GM12864 (cell line): ENCODE data around the gene CTTNBP2NL.

ENCODE experiments used
- DNase-seq: peaks from one replicate; pipeline ENCODE4 v3.0.0-alpha.2; 2011; ENCODE audit warnings: low read depth
- H3K4me3 ChIP-seq: 2 replicates; pipeline ENCODE4 v1.5.1; 2011; ENCODE audit warnings: mild to moderate bottlenecking, low read depth, low read length, control low read depth
- TF ChIP-seq, protein P1 (sequence below): IDR thresholded peaks from 2 replicates; pipeline ENCODE4 v1.5.1; 2011; ENCODE audit warnings: low read depth, mild to moderate bottlenecking, moderate library complexity, low read length, control low read depth, inconsistent platforms; ENCODE audit errors: missing control alignments

CTTNBP2NL gene

DNA sequence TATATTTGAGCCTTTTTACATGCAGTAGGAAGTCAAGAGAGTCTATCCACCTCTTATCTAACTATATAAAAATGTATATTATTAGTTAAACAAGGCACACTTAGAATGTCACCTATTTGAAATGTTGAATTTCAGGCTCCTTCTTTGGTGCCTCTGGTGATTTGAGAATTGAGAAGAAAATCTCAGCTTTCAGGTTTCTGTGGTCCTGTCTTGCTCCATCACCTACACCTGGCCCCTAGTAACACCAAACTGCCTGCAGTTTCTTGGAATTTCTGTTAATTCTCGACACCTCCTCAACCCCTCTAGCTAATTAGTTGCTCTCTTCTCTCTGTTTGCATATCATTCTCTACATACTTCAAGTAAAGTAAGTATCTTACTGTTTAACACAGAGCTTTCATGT lies 57.9 kb downstream of the CTTNBP2NL start:
- TF ChIP-seq, protein P1, sequence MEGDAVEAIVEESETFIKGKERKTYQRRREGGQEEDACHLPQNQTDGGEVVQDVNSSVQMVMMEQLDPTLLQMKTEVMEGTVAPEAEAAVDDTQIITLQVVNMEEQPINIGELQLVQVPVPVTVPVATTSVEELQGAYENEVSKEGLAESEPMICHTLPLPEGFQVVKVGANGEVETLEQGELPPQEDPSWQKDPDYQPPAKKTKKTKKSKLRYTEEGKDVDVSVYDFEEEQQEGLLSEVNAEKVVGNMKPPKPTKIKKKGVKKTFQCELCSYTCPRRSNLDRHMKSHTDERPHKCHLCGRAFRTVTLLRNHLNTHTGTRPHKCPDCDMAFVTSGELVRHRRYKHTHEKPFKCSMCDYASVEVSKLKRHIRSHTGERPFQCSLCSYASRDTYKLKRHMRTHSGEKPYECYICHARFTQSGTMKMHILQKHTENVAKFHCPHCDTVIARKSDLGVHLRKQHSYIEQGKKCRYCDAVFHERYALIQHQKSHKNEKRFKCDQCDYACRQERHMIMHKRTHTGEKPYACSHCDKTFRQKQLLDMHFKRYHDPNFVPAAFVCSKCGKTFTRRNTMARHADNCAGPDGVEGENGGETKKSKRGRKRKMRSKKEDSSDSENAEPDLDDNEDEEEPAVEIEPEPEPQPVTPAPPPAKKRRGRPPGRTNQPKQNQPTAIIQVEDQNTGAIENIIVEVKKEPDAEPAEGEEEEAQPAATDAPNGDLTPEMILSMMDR, result no peak
- DNase-seq, result no peak
- no peak overlapping the region for H3K4me3 ChIP-seq

DNA sequence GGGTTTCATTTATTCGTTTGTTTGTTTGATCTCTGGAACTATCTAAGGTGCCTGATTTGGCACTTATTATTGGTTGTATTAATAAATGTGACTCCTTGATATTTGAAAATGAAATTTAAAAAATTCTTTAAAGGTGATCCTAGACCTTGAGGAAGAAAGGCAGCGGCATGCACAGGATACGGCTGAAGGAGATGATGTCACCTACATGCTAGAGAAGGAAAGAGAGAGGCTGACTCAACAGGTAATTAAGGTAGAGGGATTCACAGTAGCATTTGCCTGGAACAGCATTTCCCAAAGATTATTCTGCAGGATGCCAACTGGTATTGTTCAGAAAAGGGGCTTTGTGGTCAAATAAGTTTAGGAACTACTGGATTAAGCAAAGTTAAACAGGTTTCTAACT lies 58.3 kb downstream of the CTTNBP2NL start:
- no peak for DNase-seq
- TF ChIP-seq, protein P1, result no peak
- no peak overlapping the region for H3K4me3 ChIP-seq

DNA sequence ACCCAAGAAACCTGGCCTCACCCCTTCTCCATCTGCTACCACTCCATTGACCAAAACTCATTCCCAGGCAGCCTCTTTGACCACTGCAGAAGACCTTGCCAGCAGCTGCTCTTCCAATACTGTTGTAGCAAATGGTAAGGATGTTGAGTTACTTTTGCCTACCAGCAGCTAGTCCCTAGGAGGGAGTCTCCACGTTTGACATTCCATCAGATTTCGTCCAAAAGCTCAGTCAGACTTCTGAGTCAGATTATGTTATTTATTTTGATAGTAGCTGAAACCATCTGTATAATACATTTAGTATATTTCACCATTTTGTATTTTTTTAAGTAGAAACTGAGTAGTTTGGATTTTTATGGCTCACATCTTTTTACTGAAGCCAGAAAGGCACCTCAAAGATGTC lies 61.2 kb downstream of the CTTNBP2NL start:
- TF ChIP-seq, protein P1, result no peak
- no peak overlapping the region for H3K4me3 ChIP-seq
- no peak for DNase-seq

DNA sequence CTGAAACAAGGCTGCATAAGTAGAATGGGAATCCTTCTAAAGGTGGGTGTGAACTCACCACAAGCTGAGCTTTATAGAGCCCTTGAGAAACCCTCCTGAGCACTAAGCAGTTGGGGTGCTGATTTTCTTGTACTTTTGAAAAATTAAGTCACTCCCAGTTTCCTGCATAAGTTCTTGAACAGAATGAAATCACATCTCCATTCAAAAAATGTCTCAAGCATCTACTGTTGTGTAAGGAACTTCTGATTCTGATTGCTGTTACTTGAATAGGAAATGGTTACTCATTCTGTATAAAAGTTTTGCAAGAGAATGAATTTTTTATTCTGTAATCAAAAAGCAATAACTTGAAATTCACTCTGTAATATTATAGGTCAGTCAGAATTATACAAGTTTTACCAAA lies 61.9 kb downstream of the CTTNBP2NL start:
- DNase-seq, result no peak
- H3K4me3 ChIP-seq, result no peak overlapping the region
- TF ChIP-seq, protein P1, result no peak

DNA sequence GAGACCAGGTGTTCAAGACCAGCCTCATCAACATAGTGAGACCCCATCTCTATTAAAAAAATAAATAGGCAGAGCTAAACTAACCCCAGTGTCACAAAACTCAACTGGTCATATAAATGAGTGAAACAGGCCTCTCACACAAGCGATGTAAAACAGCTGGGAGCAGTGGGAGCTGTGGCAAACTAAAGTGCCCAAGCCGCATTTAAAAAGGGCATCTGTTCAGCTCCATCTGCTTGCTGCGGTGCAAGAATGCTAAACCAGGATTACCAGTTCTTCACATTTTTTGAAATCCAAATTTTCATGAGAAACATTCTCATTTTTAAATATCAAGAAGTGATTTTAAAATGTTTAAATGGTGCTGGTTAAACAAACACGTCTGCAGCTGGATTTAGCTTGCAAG lies 62.7 kb downstream of the CTTNBP2NL start:
- DNase-seq, result no peak
- TF ChIP-seq, protein P1, result no peak
- H3K4me3 ChIP-seq, result no peak overlapping the region

DNA sequence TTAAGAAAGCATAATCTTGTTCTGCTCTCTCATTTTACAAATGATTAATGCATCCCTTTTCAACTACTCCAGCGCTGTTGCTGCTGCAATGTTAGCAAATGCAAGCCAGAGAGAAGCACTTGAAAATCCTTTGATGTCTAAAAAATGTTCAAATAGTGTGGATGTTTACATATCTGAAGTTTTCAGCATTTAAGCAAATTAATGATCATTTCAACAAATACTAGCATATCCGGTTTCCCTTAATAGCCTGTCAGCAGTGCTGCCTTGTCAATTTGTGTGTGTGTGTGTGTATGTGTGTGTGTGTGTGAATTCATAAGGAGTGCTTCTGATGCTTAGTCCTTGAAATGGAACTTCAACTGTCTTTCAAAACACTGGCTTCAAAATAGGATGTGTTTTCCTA lies 64.6 kb downstream of the CTTNBP2NL start:
- no peak overlapping the region for H3K4me3 ChIP-seq
- TF ChIP-seq, protein P1, result no peak
- no peak for DNase-seq

DNA sequence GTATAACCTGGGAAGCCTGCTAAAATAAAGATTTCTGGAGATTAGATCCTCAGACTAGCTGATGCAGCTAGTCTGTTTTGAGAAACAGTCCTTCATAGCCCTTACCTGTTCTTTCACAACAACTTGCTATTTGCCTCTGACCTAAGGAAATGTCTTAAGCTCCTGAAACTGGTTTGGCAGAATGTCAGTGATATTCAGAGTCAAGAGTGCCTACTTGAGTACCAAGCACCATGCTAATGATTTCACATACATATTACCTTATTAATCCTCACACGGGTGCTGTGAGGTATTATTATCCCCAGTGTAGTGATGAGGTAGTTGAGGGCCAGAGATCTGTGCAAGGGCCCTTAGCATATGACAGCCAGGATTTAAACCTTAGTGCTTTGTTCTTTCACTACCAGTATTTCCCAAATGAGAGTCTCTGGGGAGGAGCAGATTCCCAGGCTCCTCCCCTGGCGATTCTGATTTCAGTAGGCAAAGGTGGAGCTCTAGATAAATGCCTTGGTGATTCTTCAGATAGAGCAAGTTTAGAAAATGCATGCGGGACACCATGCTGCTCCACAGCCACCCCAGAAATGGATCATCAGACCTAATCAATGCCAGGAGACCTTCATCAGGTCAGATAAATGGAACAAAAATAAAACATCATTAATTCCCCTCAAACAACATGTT lies 65.3 kb downstream of the CTTNBP2NL start:
- TF ChIP-seq, protein P1, result no peak
- no peak overlapping the region for H3K4me3 ChIP-seq
- DNase-seq, result no peak
